Activated T-cell treated with anti-CD3 and anti-CD28 coated beads for 24 hours (primary cell): Measurements from ENCODE around the gene PLA2G5.
A peak's percentile ranks its signal among the peaks of the same experiment; 100 is the strongest.
"Not testable (repeated sequence)": the region's sequence is repeated elsewhere in the genome, so short reads cannot be mapped to it uniquely, and the experiment has no call there.

Source experiments
- DNase-seq: peaks from one replicate; pipeline ENCODE4 v3.0.0-alpha.2; 2020; ENCODE audit warnings: low read depth

PLA2G5 gene, protein sequence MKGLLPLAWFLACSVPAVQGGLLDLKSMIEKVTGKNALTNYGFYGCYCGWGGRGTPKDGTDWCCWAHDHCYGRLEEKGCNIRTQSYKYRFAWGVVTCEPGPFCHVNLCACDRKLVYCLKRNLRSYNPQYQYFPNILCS

GRCh38 chr1:20069874-20070273 lies at the start of gene PLA2G5:
Gene PLA2G5 (plus strand): TSS chr1:20070194. CDS start chr1:20084831, 14,637 bp downstream.
- DNase-seq, result no peak

DNA sequence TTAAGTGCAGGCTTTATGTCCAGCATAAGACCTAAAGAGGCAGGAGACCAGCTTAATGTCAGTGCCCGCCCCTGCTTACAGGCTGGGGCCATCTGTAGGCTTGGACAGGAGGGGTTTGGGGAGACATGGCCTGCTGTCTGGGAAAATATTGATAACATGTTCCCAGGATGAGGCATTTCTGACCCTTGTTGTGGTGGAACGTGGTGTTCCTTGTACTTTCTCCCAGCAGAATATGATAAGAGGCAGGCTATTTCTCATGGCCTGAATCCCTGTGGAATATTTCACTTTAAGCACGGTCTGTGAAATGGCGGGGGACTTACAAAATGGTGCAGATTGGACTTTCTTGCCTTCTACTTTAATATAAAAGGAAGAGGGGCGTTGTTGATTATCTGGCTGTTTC lies 41.9 kb upstream of the PLA2G5 start:
- DNase-seq, result no peak

DNA sequence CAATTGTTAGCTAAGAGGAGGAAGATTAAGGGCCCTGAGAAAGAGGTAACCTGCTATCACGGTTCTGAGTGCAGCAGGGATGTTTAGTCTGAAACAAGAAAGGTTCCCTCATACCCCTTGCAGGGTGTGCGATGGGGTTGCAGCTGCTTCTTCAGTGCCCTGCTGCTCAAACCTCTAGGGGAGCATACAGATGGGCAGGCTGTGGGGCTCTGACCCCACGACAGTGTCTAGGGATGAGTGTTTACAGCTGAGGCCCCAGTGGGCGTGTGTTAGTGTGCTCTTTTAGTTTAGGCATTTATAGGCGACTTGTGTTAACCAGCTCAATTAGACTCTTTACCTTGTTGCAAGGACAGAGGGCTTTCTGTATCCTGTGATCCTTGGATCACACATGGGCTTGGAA lies 41.3 kb upstream of the PLA2G5 start:
- no peak for DNase-seq

GRCh38 chr1:20029178-20029912 lies 40.6 kb upstream of the PLA2G5 start:
- DNase-seq, result no peak

DNA sequence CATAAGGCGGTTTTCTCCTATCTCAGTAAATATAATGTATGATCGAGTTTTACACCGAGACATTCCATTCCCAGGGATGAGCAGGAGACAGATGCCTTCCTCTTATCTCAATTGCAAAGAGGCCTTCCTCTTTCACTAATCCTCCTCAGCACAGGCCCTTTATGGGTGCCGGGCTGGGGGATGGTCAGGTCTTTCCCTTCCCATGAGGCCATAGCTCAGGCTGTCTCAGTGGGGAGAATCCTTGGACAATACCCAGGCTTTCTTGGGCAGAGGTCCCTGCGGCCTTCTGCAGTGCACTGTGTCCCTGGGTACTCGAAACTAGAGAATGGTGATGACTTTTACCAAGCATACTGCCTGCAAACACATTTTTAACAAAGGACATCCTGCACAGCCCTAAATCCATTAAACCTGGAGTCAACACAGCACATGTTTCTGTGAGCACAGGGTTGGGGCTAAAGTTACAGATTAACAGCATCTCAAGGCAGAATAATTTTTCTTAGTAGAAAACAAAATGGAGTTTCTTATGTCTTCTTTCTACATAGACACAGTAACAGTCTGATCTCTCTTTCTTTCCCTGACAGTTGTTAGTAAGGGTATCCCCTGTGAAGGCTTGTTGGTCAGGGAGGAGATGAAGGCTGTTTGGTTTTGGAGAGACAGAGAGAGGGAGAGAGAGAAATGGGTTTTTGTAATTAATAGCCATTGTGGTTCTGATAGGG lies 39.4 kb upstream of the PLA2G5 start:
- not testable (repeated sequence) for DNase-seq

GRCh38 chr1:20031161-20031560 lies 38.8 kb upstream of the PLA2G5 start:
- DNase-seq, result no peak

- no peak for DNase-seq
Observed at GRCh38 chr1:20031836-20032235, 38.2 kb upstream of the PLA2G5 start.

GRCh38 chr1:20032425-20032824 lies 37.6 kb upstream of the PLA2G5 start:
- DNase-seq, result no peak

DNA sequence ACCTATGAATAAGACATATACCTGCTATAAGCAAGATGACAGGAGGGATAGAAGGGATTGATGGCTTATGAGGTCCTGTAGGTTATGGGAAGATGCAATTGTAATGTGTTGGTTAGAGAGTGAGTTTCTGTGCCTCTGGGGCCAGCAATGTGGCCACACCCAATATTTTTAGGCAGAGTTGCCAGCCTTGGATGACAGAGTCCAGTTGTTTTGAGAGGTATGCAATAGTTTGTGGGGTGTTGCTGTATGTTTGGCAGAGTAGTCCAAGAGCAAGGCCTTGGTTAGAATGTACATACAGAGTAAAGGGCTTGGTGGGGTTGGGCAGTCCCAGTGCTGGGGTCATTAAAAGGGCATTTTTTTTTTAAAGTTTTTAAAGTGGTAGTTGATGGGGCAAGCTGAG lies 36.6 kb upstream of the PLA2G5 start:
- DNase-seq, result no peak

GRCh38 chr1:20035114-20035513 lies 34.9 kb upstream of the PLA2G5 start:
- DNase-seq, result no peak

GRCh38 chr1:20037877-20038276 lies 32.1 kb upstream of the PLA2G5 start:
- DNase-seq, result no peak

- no peak for DNase-seq
Observed at GRCh38 chr1:20047096-20047495, 22.9 kb upstream of the PLA2G5 start.

GRCh38 chr1:20048563-20048962 lies 21.4 kb upstream of the PLA2G5 start:
- no peak for DNase-seq

- not testable (repeated sequence) for DNase-seq
Observed at GRCh38 chr1:20049056-20049798, 20.8 kb upstream of the PLA2G5 start.

DNA sequence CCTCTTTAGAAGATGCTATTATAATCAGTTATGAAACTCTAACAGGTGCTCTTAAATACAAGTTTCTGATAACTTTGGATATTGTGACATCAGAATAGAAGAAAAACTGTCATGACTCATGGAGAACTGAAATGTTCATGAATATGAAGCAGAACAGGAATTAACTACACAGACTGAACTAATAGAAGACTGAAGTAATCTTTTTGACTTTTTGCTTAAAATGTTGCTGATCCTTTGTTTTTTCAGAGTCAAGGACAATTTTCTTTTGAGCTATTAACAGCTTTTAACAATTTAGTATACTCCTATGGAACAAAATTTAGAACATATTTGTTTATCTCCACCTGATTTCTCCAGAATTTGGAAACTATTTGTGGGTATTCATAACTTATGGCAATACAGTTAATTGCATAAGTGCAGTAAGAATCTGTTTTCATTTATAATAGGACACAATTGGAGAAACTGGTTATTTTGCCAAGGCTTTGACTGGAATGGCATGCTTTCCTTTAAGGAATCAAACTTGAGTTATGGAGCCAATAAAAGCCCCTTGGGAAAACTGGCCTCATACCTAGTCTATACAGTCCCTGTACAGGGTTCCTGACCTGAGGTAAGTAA lies 18.7 kb upstream of the PLA2G5 start:
- DNase-seq, result no peak

GRCh38 chr1:20052386-20052785 lies 17.6 kb upstream of the PLA2G5 start:
- DNase-seq, result no peak

DNA sequence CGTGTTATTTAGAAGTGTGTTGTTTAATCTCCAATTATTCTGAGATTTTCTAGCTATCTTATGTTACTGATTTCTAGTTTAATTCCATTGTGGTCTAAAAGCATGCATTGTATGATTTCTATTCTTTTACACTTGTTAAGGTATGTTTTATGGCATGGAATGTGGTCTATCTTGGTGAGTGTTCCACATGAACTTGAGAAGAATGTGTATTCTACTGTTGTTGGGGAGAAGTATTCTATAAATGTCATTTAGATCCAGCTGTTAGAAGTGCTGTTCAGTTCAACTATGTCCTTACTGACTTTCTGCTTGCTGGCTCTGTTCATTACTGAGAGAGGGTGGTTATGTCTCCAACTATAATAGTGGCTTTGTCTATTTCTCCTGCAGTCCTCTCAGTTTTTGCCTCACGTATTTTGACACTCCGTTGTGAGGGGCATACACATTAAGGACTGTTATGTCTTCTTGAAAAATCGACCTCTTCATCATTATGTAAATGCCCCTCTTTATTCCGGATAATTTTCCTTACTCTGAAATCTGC lies 12.0 kb upstream of the PLA2G5 start:
- no peak for DNase-seq

DNA sequence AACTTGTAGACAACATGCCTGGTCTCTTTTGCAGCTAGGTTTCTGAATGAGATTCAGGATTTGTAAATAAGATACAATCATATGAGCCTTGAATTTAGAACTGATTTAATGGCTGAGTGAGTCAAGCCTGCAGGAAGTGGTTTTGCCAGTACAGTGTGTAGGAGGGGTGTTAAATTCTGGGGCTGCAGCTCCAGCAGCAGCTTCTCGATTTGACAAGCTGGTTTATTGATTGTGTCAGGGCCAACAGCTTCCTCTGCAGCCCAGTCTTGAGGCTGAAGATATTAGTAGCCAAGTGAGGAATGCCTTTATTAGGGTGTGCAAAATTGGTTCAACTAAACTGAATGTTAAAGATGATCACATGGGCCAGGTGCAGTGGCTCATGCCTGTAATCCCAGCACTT lies 11.5 kb upstream of the PLA2G5 start:
- peak; percentile 37 for DNase-seq

DNA sequence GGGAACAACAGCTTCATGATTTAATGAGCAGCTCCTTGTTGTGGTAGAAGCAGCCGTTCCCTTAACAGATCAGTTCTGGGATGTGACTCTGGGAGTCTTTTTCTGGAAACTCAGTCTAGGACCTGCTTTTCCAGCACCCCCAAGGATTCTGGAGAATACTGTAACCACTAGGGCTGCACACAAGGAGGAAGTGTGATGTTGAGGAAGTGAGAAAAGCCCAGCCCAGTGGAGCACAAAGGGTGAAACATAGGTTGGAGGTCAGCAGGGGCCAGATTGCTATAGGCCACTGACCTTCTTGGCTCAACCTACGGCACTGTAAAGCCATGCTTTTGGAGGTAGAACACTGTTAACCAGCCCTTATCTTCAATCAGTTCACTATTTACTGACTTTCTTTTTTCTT lies 10.1 kb upstream of the PLA2G5 start:
- DNase-seq, result no peak

- not testable (repeated sequence) for DNase-seq
Observed at GRCh38 chr1:20060791-20061190, 9.2 kb upstream of the PLA2G5 start.

DNA sequence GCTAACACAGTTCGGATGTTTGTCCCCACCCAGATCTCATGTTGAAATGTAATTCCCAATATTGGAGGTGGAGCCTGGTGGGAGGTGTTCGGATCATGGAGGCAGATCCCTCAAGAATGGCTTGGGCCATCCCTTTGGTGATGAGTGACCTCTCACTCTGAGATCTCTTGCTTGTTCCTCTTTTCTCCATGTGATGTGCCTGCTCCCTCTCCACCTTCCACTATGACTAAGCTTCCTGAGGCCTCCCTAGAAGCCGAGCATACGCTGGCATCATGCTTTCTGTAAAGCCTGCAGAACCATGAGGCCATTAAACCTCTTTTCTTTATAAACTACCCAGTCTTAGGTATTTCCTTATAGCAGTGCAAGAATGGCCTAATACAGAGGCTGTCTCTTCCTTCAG lies 8.1 kb upstream of the PLA2G5 start:
- no peak for DNase-seq

- DNase-seq, result no peak
Observed at GRCh38 chr1:20063861-20064292, 6.1 kb upstream of the PLA2G5 start.
